Endothelial cell of umbilical vein (primary cell): ENCODE results near the gene LMAN2. TPM values are rescaled to one million over a fixed set of nuclear protein-coding genes. Genes with fewer than 3 reads are reported as not detected.

Source experiments
- BruUV-seq: library from RNA; stranded (reverse); fragments of 400-500 nt; replicated peaks from 2 replicates; lab custom pipeline; 2021; lab: Mats Ljungman, UMichigan
- CTCF ChIA-PET: fragments of 300-600, 350-600 bp; sonication (Branson Sonifier 250); formaldehyde crosslinking; loops from one replicate; lab custom pipeline; 2021; ENCODE audit warnings: antibody characterized with exemption, inconsistent platforms; lab: Charles Lee
- POLR2A ChIA-PET: fragments of 300-600, 350-600 bp; sonication (Branson Sonifier 250); formaldehyde crosslinking; loops from one replicate; lab custom pipeline; 2021; ENCODE audit warnings: antibody characterized with exemption, inconsistent platforms; lab: Charles Lee
- DNase-seq: peaks from one replicate; pipeline ENCODE4 v3.0.0-alpha.2; 2011; ENCODE audit warnings: low read depth, low spot score
- FAIRE-seq: peaks from 2 replicates; lab custom pipeline; 2011; peaks lifted over from hg19 to GRCh38; lab: Jason Lieb, UNC
- H2AFZ ChIP-seq: 2 replicates; pipeline ENCODE4 v1.6.0; 2012; ENCODE audit warnings: low read depth, low read length, control low read depth, inconsistent platforms
- H3K27ac ChIP-seq: 2 replicates; pipeline ENCODE4 v1.5.1; 2011; ENCODE audit warnings: low read depth, mild to moderate bottlenecking, control low read depth, low read length, moderate library complexity; ENCODE audit not compliant: insufficient read depth
- H3K27me3 ChIP-seq, 2 experiments: 2 replicates each; pipeline versions ENCODE4 v1.6.0 to v1.6.1; 2011; ENCODE audit warnings: low read length in 2 of 2, mixed read lengths in 1 of 2; ENCODE audit not compliant: control insufficient read depth in 2 of 2, insufficient read depth in 2 of 2
- H3K36me3 ChIP-seq, 2 experiments: 2 replicates in 1 of 2; 3 replicates in 1 of 2; pipeline ENCODE4 v1.5.1; 2011; ENCODE audit warnings: low read length in 2 of 2, mild to moderate bottlenecking in 1 of 2, moderate library complexity in 1 of 2; ENCODE audit not compliant: control insufficient read depth in 2 of 2, insufficient read depth in 2 of 2; ENCODE audit errors: extremely low read depth in 1 of 2
- H3K4me1 ChIP-seq: 3 replicates; pipeline ENCODE4 v1.5.1; 2011; ENCODE audit warnings: mild to moderate bottlenecking, low read length; ENCODE audit not compliant: control insufficient read depth, insufficient read depth; ENCODE audit errors: extremely low read depth
- H3K4me2 ChIP-seq: 2 replicates; pipeline ENCODE4 v1.6.1; 2011; ENCODE audit warnings: low read length, control low read depth, mixed read lengths; ENCODE audit not compliant: insufficient read depth
- H3K4me3 ChIP-seq, 3 experiments: fragments of 200-600 bp in 1 of 3; sonication (generic), shearing (Covaris generic) in 1 of 3; replicated peaks in 1 of 3; 2 replicates each; pipeline ENCODE4 v1.5.1; 2011 to 2016; ENCODE audit warnings: control low read depth in 3 of 3, low read length in 3 of 3, mild to moderate bottlenecking in 2 of 3, inconsistent platforms in 1 of 3, low read depth in 1 of 3, moderate library complexity in 1 of 3; ENCODE audit not compliant: insufficient read depth in 1 of 3
- H3K79me2 ChIP-seq: 2 replicates; pipeline ENCODE4 v1.6.0; 2012; ENCODE audit warnings: low read length, inconsistent platforms; ENCODE audit not compliant: control insufficient read depth, insufficient read depth
- H3K9ac ChIP-seq: replicated peaks from 2 replicates; pipeline ENCODE3; 2011; ENCODE audit warnings: low read length, control low read depth; ENCODE audit not compliant: insufficient read depth; ENCODE audit errors: extremely low read depth
- H3K9me1 ChIP-seq: replicated peaks from 3 replicates; pipeline ENCODE4 v1.6.0; 2011; ENCODE audit warnings: mild to moderate bottlenecking, low read length; ENCODE audit not compliant: control insufficient read depth, insufficient read depth; ENCODE audit errors: extremely low read depth
- H3K9me3 ChIP-seq: replicated peaks from 2 replicates; pipeline ENCODE4 v1.5.1; 2012; ENCODE audit warnings: low read length, inconsistent platforms; ENCODE audit not compliant: control insufficient read depth, insufficient read depth
- H4K20me1 ChIP-seq: replicated peaks from 2 replicates; pipeline ENCODE3; 2011; ENCODE audit warnings: mild to moderate bottlenecking, low read length; ENCODE audit not compliant: control insufficient read depth, insufficient read depth; ENCODE audit errors: extremely low read depth
- CTCF ChIP-seq, 2 donors: IDR thresholded peaks; 1 replicate in 1 of 2; 2 replicates in 1 of 2; pipeline ENCODE4 v1.5.1; 2011; ENCODE audit warnings: low read length in 2 of 2, mild to moderate bottlenecking in 2 of 2, moderate library complexity in 2 of 2, control low read depth in 1 of 2, inconsistent platforms in 1 of 2, low read depth in 1 of 2; ENCODE audit not compliant: insufficient read depth in 1 of 2; ENCODE audit errors: extremely low read depth in 1 of 2
- EZH2 ChIP-seq: IDR thresholded peaks from 2 replicates; pipeline ENCODE4 v1.6.1; 2012; ENCODE audit warnings: borderline replicate concordance, low read depth, mild to moderate bottlenecking, moderate library complexity, low read length, inconsistent platforms; ENCODE audit not compliant: severe bottlenecking
- FOS ChIP-seq: IDR thresholded peaks from 2 replicates; pipeline ENCODE4 v1.6.1; 2011; ENCODE audit warnings: mild to moderate bottlenecking, low read length, moderate library complexity, borderline replicate concordance; ENCODE audit not compliant: insufficient read depth
- GATA2 ChIP-seq: IDR thresholded peaks from 2 replicates; pipeline ENCODE4 v1.7.0; 2011; ENCODE audit warnings: low read depth, mild to moderate bottlenecking, moderate library complexity, mixed read lengths, low read length; ENCODE audit not compliant: insufficient read length, insufficient read depth
- JUN ChIP-seq: IDR thresholded peaks from 2 replicates; pipeline ENCODE4 v1.6.1; 2011; ENCODE audit warnings: borderline replicate concordance, low read depth; ENCODE audit not compliant: insufficient read length, insufficient read depth
- MYC ChIP-seq: IDR thresholded peaks from one replicate; pipeline ENCODE4 v1.6.1; 2011; ENCODE audit warnings: mild to moderate bottlenecking, low read depth, low read length
- POLR2A ChIP-seq: IDR thresholded peaks from 2 replicates; pipeline ENCODE4 v1.6.1; 2012; ENCODE audit warnings: low read depth, mild to moderate bottlenecking, control low read depth, low read length
- POLR2AphosphoS5 ChIP-seq: IDR thresholded peaks from 2 replicates; pipeline ENCODE4 v1.6.1; 2012; ENCODE audit warnings: low read depth, mild to moderate bottlenecking, control low read depth, low read length, moderate library complexity; ENCODE audit not compliant: insufficient read depth
- dilution Hi-C: fragments of 300-500 bp; cut with MboI; formaldehyde crosslinking; loops from one replicate; pipeline ENCODE4 v1.15.0; 2019; ENCODE audit warnings: low sequenced_read_pairs; ENCODE audit not compliant: extremely low pct_ligation_motif_present
- intact Hi-C: fragments of 100-400 bp; cut with micrococcal nuclease; formaldehyde crosslinking; loops from one replicate; pipeline ENCODE4 v1.10.0; 2022
- polyA plus RNA-seq, 4 experiments: library from polyadenylated mRNA; depleted of rRNA in 3 of 4; stranded (reverse) in 3 of 4; unstranded in 1 of 4; fragments of >200 nt; gene quantifications; 2 replicates each; pipeline versions ENCODE4 v1.2.1 to v1.2.3, GENCODE V29; 2011 to 2012; ENCODE audit warnings: missing spikeins in 1 of 4
- total RNA-seq: library from RNA; stranded (reverse); gene quantifications from 2 replicates; pipeline ENCODE4 v1.2.3, GENCODE V29; 2021
- TF ChIP-seq, protein P1 (sequence below): IDR thresholded peaks from 2 replicates; pipeline ENCODE4 v1.6.1; 2011; ENCODE audit not compliant: insufficient read depth, insufficient read length

The LMAN2 gene
- total and polyA plus RNA-seq, 2 donors (not counting 3 experiments of a cell fraction or from before 2014, with no cell fraction given), result 151 to 370 TPM

DNA sequence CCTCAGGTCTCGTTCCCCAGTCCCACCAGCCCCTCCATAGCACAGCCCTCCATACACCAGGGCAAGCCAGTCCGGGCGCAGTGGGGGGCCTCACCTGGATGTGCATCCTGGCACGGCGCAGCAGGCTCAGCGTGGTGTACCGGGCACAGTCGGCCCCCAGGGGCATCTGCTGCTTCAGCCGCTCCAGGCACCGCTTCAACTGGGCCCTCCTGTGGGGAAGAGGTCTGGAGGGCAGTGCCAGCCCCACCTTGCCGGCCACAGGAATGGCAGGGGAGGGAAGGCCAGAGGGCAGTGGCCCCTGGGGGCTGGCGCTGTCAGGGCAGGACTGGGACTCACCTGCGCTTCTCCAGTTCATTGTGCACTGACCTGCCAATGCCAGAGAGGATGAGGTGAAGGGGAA, 41.1 kb downstream of the LMAN2 start:
- peaks cover 25% of the 10 kb centered on the region for H3K4me1 ChIP-seq
- CTCF ChIA-PET, result interaction anchor here (0.6 to 3.4 kb wide), 43 partner anchors 9 to 863 kb away, joined by 3 to 45 read pairs (median 5); partner anchors contain the start of genes FGFR4, GRK6, LMAN2 and NSD1
- H3K27ac ChIP-seq, result no peak overlapping the region
- H2AFZ ChIP-seq, result no peak overlapping the region
- H3K9ac ChIP-seq, result no peak overlapping the region
- TF ChIP-seq JUN (no peak), GATA2 (no peak), FOS (no peak), EZH2 (no peak), POLR2AphosphoS5 (no peak), POLR2A (no peak), MYC (no peak), CTCF (IDR thresholded peaks at IDR 0.05; ENCODE audit: extremely low read depth in 1 of 2, insufficient read depth in 1 of 2, low read depth in 1 of 2, low read length in 2 of 2) (no peak)
- TF ChIP-seq, protein P1, sequence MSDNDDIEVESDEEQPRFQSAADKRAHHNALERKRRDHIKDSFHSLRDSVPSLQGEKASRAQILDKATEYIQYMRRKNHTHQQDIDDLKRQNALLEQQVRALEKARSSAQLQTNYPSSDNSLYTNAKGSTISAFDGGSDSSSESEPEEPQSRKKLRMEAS, result no peak
- no TSS peak for BruUV-seq
- peaks cover 0 to 11% of the 10 kb centered on the region in 2 experiments for H3K36me3 ChIP-seq
- H3K9me3 ChIP-seq, result no peaks in the 10 kb centered on the region
- H3K27me3 ChIP-seq, result no peaks in the 10 kb centered on the region
- no peak overlapping the region for H3K4me3 ChIP-seq
- POLR2A ChIA-PET, result interaction anchor here (0.7 to 1.3 kb wide), 2 partner anchors 41 to 63 kb away, joined by 3 to 4 read pairs; partner anchors contain the start of gene LMAN2
- H3K79me2 ChIP-seq, result peaks cover 18% of the 10 kb centered on the region
- dilution Hi-C loops, result no loop called here
- no peaks in the 10 kb centered on the region for H3K9me1 ChIP-seq
- no peaks in the 10 kb centered on the region for H4K20me1 ChIP-seq
- FAIRE-seq, result no peak
- H3K4me2 ChIP-seq, result peak overlapping the region; percentile 50
- DNase-seq, result no peak
- intact Hi-C loops, result loop anchor here (5.0 kb wide), 2 partner anchors 57 to 658 kb away; no protein-coding TSS in a partner anchor
